HEK293T (cell line): ENCODE data around the gene ERFL.

Experiments
- ARNT ChIP-seq: fragments of 450-650 bp; IDR thresholded peaks from 2 replicates; pipeline ENCODE4 v1.6.1; 2017; ENCODE audit warnings: mild to moderate bottlenecking
- BHLHE40 ChIP-seq: fragments of 450-650 bp; IDR thresholded peaks from 2 replicates; pipeline ENCODE4 v1.6.1; 2016; ENCODE audit warnings: mild to moderate bottlenecking, moderate library complexity, borderline replicate concordance
- CTBP1 ChIP-seq: fragments of 450-650 bp; IDR thresholded peaks from 2 replicates; pipeline ENCODE4 v1.6.1; 2016; ENCODE audit warnings: borderline replicate concordance
- FOXA1 ChIP-seq: fragments of 450-650 bp; IDR thresholded peaks from 2 replicates; pipeline ENCODE4 v1.6.1; 2016; ENCODE audit warnings: mild to moderate bottlenecking
- FOXM1 ChIP-seq: fragments of 450-650 bp; IDR thresholded peaks from 2 replicates; pipeline ENCODE4 v1.6.1; 2017; ENCODE audit warnings: mild to moderate bottlenecking, borderline replicate concordance
- HDGF ChIP-seq: fragments of 450-650 bp; IDR thresholded peaks from 2 replicates; pipeline ENCODE4 v1.6.1; 2017; ENCODE audit warnings: antibody characterized with exemption, borderline replicate concordance
- L3MBTL2 ChIP-seq: fragments of 450-650 bp; conservative IDR thresholded peaks from 2 replicates; pipeline ENCODE4 v1.6.1; 2016; ENCODE audit warnings: mild to moderate bottlenecking
- NFRKB ChIP-seq: fragments of 450-650 bp; IDR thresholded peaks from 2 replicates; pipeline ENCODE4 v1.6.1; 2016; ENCODE audit warnings: mild to moderate bottlenecking, moderate library complexity
- SP1 ChIP-seq: fragments of 450-650 bp; IDR thresholded peaks from 2 replicates; pipeline ENCODE4 v1.6.1; 2017
- SUZ12 ChIP-seq: fragments of 450-650 bp; IDR thresholded peaks from 2 replicates; pipeline ENCODE4 v1.6.1; 2016; ENCODE audit warnings: mild to moderate bottlenecking
- ZNF384 ChIP-seq: fragments of 450-650 bp; IDR thresholded peaks from 2 replicates; pipeline ENCODE4 v1.6.1; 2016

DNA sequence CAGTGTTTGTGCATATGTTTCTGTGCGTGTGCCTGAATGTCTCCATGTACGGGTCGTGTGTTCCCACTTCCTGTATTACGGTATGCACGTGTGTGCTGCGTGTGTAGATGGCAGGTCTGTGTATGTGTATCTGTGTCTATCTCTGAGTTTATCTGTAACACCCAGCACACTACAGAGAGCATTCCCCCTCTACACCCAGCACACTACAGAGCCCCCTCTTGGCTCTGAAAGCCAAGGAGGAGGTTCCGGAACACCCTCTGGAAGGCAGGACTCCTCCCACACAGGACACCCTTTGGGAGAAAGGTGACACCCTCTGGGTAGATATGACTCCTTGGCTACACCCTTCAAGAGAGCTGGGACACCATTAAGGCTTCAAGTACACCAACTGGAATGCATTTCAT lies 2.1 kb upstream of the ERFL start:
- TF ChIP-seq NFRKB (no peak), BHLHE40 (no peak), SUZ12 (no peak), ARNT (no peak), FOXM1 (no peak), SP1 (no peak), ZNF384 (no peak), L3MBTL2 (no peak), HDGF (no peak), FOXA1 (no peak), CTBP1 (no peak)
